GM23338 (cell line): ENCODE results near the gene CCDC60. TPM values are rescaled to one million over a fixed set of nuclear protein-coding genes. Genes with fewer than 3 reads are reported as not detected.

ENCODE experiments used
- ATAC-seq: fragments of 200-7000 bp; cut with Tn5 transposase; 3 replicates; pipeline ENCODE4 v1.9.1; 2020
- DNase-seq: peaks from one replicate; pipeline ENCODE4 v3.0.0-alpha.2; 2015; ENCODE audit warnings: low spot score
- H2AFZ ChIP-seq: fragments of 200-600 bp; sonication (generic); 2 replicates; pipeline ENCODE4 v1.8.0; 2016; ENCODE audit warnings: antibody characterized with exemption, mild to moderate bottlenecking, moderate library complexity
- H3F3A ChIP-seq: fragments of 200-600 bp; sonication (generic); replicated peaks from 2 replicates; pipeline ENCODE4 v1.8.0; 2017; ENCODE audit warnings: antibody characterized with exemption, mixed run types, low read depth
- H3K27ac ChIP-seq: fragments of 200-600 bp; sonication (generic); 2 replicates; pipeline ENCODE4 v1.6.1; 2016; ENCODE audit warnings: low read depth
- H3K27me3 ChIP-seq: fragments of 200-600 bp; sonication (generic); 2 replicates; pipeline ENCODE4 v1.8.0; 2016; ENCODE audit warnings: mild to moderate bottlenecking, mixed run types, moderate library complexity; ENCODE audit not compliant: insufficient read depth
- H3K36me3 ChIP-seq: fragments of 200-600 bp; sonication (generic); 2 replicates; pipeline ENCODE4 v1.8.0; 2016; ENCODE audit warnings: mild to moderate bottlenecking; ENCODE audit not compliant: insufficient read depth
- H3K4me1 ChIP-seq: fragments of 200-600 bp; sonication (generic); 2 replicates; pipeline ENCODE4 v1.8.0; 2016; ENCODE audit warnings: mild to moderate bottlenecking, moderate library complexity; ENCODE audit not compliant: insufficient read depth
- H3K4me2 ChIP-seq: fragments of 200-600 bp; sonication (generic); 2 replicates; pipeline ENCODE4 v1.7.1; 2017; ENCODE audit warnings: mixed run types
- H3K4me3 ChIP-seq: fragments of 200-600 bp; sonication (generic); 2 replicates; pipeline ENCODE4 v1.6.1; 2016; ENCODE audit warnings: mixed run types
- H3K79me2 ChIP-seq: fragments of 200-600 bp; sonication (generic); replicated peaks from 2 replicates; pipeline ENCODE4 v1.8.0; 2017; ENCODE audit warnings: mild to moderate bottlenecking; ENCODE audit not compliant: insufficient read depth
- H3K9me2 ChIP-seq: fragments of 200-600 bp; sonication (generic); 2 replicates; pipeline ENCODE4 v1.8.0; 2017; ENCODE audit not compliant: insufficient read depth
- H4K20me1 ChIP-seq: fragments of 200-600 bp; sonication (generic); replicated peaks from 2 replicates; pipeline ENCODE4 v1.8.0; 2017; ENCODE audit warnings: mild to moderate bottlenecking; ENCODE audit not compliant: insufficient read depth
- H3K27ac Mint-ChIP-seq: 2 replicates; pipeline ENCODE4 v1.8.0; 2020; ENCODE audit warnings: inconsistent platforms, mild to moderate bottlenecking, moderate library complexity, mixed read lengths
- H3K27me3 Mint-ChIP-seq: 3 replicates; pipeline ENCODE4 v1.8.0; 2022; ENCODE audit warnings: low read depth, mild to moderate bottlenecking, moderate library complexity, mixed read lengths, inconsistent platforms; ENCODE audit not compliant: insufficient read depth, poor library complexity
- H3K36me3 Mint-ChIP-seq: 3 replicates; pipeline ENCODE4 v1.8.0; 2021; ENCODE audit warnings: low read depth, mild to moderate bottlenecking, inconsistent platforms, moderate library complexity, mixed read lengths
- H3K4me1 Mint-ChIP-seq: 3 replicates; pipeline ENCODE4 v1.8.0; 2020; ENCODE audit warnings: mild to moderate bottlenecking, inconsistent platforms, mixed read lengths
- H3K4me3 Mint-ChIP-seq: 3 replicates; pipeline ENCODE4 v1.8.0; 2021; ENCODE audit warnings: moderate library complexity, mild to moderate bottlenecking, inconsistent platforms, mixed read lengths
- H3K9me3 Mint-ChIP-seq: 3 replicates; pipeline ENCODE4 v1.8.0; 2020; ENCODE audit warnings: moderate library complexity, mild to moderate bottlenecking, inconsistent platforms, mixed read lengths
- CREB1 ChIP-seq: fragments of 250-450 bp; sonication (Bioruptor Pico); IDR thresholded peaks from 2 replicates; pipeline ENCODE4 v1.5.0; 2020; ENCODE audit warnings: low read depth, mild to moderate bottlenecking, moderate library complexity
- EZH2 ChIP-seq: fragments of 200-600 bp; sonication (generic); IDR thresholded peaks from one replicate; pipeline ENCODE4 v1.8.0; 2017; ENCODE audit warnings: antibody characterized with exemption, mild to moderate bottlenecking, low read depth; ENCODE audit not compliant: unreplicated experiment
- EZH2phosphoT487 ChIP-seq: fragments of 200-600 bp; sonication (generic); IDR thresholded peaks from one replicate; pipeline ENCODE4 v1.8.1; 2018; ENCODE audit warnings: antibody characterized with exemption; ENCODE audit not compliant: unreplicated experiment
- JUNB ChIP-seq: IDR thresholded peaks from one replicate; pipeline ENCODE4 v1.6.1; 2016; ENCODE audit warnings: antibody characterized with exemption; ENCODE audit not compliant: unreplicated experiment
- NANOG ChIP-seq: IDR thresholded peaks from 2 replicates; pipeline ENCODE4 v1.6.1; 2016; ENCODE audit warnings: antibody characterized with exemption, borderline replicate concordance
- POLR2AphosphoS5 ChIP-seq: IDR thresholded peaks from 2 replicates; pipeline ENCODE4 v1.6.1; 2016; ENCODE audit warnings: antibody characterized with exemption, low read depth
- STAT1 ChIP-seq: IDR thresholded peaks from one replicate; pipeline ENCODE4 v1.6.1; 2016; ENCODE audit warnings: antibody characterized with exemption; ENCODE audit not compliant: unreplicated experiment
- ZNF114 ChIP-seq: fragments of 250-450 bp; sonication (Bioruptor Pico); IDR thresholded peaks from 2 replicates; pipeline ENCODE4 v1.5.0; 2020; ENCODE audit warnings: mild to moderate bottlenecking, moderate library complexity
- ZNF331 ChIP-seq: fragments of 250-450 bp; sonication (Bioruptor Pico); IDR thresholded peaks from 2 replicates; pipeline ENCODE4 v1.5.0; 2020; ENCODE audit warnings: low read depth, mild to moderate bottlenecking, moderate library complexity
- polyA plus RNA-seq: library from polyadenylated mRNA; unstranded; fragments of >200 nt; fragmentation: Nextera tagmentation; extraction: Ambion mirVana; gene quantifications from 2 replicates; pipeline ENCODE4 v1.2.1, GENCODE V29; 2016
- total RNA-seq: library from RNA; depleted of rRNA; stranded (reverse); fragments of >200 nt; shearing (Covaris generic); gene quantifications from 2 replicates; pipeline ENCODE4 v1.2.3, GENCODE V29; 2014
- TF ChIP-seq, protein P1 (sequence below): IDR thresholded peaks from one replicate; pipeline ENCODE4 v1.6.1; 2018; ENCODE audit warnings: antibody characterized with exemption; ENCODE audit not compliant: unreplicated experiment
- TF ChIP-seq, protein P2 (sequence below): fragments of 250-450 bp; sonication (Bioruptor Pico); IDR thresholded peaks from 2 replicates; pipeline ENCODE4 v1.5.0; 2020; ENCODE audit warnings: mild to moderate bottlenecking, moderate library complexity
- TF ChIP-seq, protein P3 (sequence below), 2 experiments: fragments of 200-600 bp in 1 of 2; sonication (generic) in 1 of 2; conservative IDR thresholded peaks; 2 replicates each; pipeline versions ENCODE4 v1.5.1 to v1.6.1; 2016 to 2017; ENCODE audit warnings: antibody characterized with exemption in 2 of 2, low read depth in 2 of 2, mild to moderate bottlenecking in 2 of 2, moderate library complexity in 1 of 2
- TF ChIP-seq, protein P4 (sequence below): IDR thresholded peaks from 2 replicates; pipeline ENCODE4 v1.6.1; 2016; ENCODE audit warnings: antibody characterized with exemption

Gene CCDC60
- total and polyA plus RNA-seq, 2 experiments from 2014 or later = 0.53 TPM; not detected in 1

DNA sequence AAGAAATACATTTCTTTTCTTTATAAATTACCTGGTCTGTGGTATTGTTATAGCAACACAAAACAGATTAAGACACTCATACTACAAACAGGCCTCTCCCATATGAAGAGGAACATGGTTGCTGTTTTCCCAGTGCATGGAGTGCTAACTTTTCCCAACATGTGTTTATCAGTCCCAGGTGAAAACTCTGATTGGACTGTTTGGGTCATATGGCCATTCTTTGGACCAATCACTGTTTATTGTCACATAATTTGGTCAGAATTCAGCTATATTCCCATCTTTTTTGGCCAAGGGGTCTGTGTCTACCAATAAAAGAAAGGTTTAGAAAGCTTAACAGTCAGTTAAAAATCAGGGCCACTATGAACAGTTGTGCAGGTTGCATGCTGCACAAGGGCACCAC lies 35.4 kb upstream of the CCDC60 start:
- Mint-ChIP-seq H3K9me3 (no peaks in the 10 kb centered on the region), H3K4me3 (no peak overlapping the region), H3K27me3 (peaks cover 8% of the 10 kb centered on the region), H3K4me1 (peaks cover 5% of the 10 kb centered on the region; the same call in 2 of the 3 replicates), H3K27ac (no peak overlapping the region), H3K36me3 (no peaks in the 10 kb centered on the region)
- no peak overlapping the region for H3K4me3 ChIP-seq
- no peaks in the 10 kb centered on the region for H3K27me3 ChIP-seq
- DNase-seq = no peak
- no peaks in the 10 kb centered on the region for H3F3A ChIP-seq
- TF ChIP-seq, protein P1, sequence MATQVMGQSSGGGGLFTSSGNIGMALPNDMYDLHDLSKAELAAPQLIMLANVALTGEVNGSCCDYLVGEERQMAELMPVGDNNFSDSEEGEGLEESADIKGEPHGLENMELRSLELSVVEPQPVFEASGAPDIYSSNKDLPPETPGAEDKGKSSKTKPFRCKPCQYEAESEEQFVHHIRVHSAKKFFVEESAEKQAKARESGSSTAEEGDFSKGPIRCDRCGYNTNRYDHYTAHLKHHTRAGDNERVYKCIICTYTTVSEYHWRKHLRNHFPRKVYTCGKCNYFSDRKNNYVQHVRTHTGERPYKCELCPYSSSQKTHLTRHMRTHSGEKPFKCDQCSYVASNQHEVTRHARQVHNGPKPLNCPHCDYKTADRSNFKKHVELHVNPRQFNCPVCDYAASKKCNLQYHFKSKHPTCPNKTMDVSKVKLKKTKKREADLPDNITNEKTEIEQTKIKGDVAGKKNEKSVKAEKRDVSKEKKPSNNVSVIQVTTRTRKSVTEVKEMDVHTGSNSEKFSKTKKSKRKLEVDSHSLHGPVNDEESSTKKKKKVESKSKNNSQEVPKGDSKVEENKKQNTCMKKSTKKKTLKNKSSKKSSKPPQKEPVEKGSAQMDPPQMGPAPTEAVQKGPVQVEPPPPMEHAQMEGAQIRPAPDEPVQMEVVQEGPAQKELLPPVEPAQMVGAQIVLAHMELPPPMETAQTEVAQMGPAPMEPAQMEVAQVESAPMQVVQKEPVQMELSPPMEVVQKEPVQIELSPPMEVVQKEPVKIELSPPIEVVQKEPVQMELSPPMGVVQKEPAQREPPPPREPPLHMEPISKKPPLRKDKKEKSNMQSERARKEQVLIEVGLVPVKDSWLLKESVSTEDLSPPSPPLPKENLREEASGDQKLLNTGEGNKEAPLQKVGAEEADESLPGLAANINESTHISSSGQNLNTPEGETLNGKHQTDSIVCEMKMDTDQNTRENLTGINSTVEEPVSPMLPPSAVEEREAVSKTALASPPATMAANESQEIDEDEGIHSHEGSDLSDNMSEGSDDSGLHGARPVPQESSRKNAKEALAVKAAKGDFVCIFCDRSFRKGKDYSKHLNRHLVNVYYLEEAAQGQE = no peak
- TF ChIP-seq, protein P2, sequence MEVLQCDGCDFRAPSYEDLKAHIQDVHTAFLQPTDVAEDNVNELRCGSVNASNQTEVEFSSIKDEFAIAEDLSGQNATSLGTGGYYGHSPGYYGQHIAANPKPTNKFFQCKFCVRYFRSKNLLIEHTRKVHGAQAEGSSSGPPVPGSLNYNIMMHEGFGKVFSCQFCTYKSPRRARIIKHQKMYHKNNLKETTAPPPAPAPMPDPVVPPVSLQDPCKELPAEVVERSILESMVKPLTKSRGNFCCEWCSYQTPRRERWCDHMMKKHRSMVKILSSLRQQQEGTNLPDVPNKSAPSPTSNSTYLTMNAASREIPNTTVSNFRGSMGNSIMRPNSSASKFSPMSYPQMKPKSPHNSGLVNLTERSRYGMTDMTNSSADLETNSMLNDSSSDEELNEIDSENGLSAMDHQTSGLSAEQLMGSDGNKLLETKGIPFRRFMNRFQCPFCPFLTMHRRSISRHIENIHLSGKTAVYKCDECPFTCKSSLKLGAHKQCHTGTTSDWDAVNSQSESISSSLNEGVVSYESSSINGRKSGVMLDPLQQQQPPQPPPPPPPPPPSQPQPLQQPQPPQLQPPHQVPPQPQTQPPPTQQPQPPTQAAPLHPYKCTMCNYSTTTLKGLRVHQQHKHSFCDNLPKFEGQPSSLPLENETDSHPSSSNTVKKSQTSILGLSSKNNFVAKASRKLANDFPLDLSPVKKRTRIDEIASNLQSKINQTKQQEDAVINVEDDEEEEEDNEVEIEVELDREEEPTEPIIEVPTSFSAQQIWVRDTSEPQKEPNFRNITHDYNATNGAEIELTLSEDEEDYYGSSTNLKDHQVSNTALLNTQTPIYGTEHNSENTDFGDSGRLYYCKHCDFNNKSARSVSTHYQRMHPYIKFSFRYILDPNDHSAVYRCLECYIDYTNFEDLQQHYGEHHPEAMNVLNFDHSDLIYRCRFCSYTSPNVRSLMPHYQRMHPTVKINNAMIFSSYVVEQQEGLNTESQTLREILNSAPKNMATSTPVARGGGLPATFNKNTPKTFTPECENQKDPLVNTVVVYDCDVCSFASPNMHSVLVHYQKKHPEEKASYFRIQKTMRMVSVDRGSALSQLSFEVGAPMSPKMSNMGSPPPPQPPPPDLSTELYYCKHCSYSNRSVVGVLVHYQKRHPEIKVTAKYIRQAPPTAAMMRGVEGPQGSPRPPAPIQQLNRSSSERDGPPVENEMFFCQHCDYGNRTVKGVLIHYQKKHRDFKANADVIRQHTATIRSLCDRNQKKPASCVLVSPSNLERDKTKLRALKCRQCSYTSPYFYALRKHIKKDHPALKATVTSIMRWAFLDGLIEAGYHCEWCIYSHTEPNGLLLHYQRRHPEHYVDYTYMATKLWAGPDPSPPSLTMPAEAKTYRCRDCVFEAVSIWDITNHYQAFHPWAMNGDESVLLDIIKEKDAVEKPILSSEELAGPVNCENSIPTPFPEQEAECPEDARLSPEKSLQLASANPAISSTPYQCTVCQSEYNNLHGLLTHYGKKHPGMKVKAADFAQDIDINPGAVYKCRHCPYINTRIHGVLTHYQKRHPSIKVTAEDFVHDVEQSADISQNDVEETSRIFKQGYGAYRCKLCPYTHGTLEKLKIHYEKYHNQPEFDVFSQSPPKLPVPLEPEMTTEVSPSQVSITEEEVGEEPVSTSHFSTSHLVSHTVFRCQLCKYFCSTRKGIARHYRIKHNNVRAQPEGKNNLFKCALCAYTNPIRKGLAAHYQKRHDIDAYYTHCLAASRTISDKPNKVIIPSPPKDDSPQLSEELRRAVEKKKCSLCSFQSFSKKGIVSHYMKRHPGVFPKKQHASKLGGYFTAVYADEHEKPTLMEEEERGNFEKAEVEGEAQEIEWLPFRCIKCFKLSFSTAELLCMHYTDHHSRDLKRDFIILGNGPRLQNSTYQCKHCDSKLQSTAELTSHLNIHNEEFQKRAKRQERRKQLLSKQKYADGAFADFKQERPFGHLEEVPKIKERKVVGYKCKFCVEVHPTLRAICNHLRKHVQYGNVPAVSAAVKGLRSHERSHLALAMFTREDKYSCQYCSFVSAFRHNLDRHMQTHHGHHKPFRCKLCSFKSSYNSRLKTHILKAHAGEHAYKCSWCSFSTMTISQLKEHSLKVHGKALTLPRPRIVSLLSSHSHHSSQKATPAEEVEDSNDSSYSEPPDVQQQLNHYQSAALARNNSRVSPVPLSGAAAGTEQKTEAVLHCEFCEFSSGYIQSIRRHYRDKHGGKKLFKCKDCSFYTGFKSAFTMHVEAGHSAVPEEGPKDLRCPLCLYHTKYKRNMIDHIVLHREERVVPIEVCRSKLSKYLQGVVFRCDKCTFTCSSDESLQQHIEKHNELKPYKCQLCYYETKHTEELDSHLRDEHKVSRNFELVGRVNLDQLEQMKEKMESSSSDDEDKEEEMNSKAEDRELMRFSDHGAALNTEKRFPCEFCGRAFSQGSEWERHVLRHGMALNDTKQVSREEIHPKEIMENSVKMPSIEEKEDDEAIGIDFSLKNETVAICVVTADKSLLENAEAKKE (CRISPR knock-in tag) = no peak
- TF ChIP-seq ZNF114 (CRISPR knock-in tag) (no peak), POLR2AphosphoS5 (no peak), NANOG (no peak), JUNB (no peak), ZNF331 (CRISPR knock-in tag) (no peak), STAT1 (no peak), CREB1 (CRISPR knock-in tag) (no peak), EZH2phosphoT487 (no peak), EZH2 (no peak)
- TF ChIP-seq, protein P3, sequence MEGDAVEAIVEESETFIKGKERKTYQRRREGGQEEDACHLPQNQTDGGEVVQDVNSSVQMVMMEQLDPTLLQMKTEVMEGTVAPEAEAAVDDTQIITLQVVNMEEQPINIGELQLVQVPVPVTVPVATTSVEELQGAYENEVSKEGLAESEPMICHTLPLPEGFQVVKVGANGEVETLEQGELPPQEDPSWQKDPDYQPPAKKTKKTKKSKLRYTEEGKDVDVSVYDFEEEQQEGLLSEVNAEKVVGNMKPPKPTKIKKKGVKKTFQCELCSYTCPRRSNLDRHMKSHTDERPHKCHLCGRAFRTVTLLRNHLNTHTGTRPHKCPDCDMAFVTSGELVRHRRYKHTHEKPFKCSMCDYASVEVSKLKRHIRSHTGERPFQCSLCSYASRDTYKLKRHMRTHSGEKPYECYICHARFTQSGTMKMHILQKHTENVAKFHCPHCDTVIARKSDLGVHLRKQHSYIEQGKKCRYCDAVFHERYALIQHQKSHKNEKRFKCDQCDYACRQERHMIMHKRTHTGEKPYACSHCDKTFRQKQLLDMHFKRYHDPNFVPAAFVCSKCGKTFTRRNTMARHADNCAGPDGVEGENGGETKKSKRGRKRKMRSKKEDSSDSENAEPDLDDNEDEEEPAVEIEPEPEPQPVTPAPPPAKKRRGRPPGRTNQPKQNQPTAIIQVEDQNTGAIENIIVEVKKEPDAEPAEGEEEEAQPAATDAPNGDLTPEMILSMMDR (conservative IDR thresholded peaks at IDR 0.05; ENCODE audit: low read depth in 2 of 2) = no peak
- TF ChIP-seq, protein P4, sequence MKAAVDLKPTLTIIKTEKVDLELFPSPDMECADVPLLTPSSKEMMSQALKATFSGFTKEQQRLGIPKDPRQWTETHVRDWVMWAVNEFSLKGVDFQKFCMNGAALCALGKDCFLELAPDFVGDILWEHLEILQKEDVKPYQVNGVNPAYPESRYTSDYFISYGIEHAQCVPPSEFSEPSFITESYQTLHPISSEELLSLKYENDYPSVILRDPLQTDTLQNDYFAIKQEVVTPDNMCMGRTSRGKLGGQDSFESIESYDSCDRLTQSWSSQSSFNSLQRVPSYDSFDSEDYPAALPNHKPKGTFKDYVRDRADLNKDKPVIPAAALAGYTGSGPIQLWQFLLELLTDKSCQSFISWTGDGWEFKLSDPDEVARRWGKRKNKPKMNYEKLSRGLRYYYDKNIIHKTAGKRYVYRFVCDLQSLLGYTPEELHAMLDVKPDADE = no peak
- no peaks in the 10 kb centered on the region for H4K20me1 ChIP-seq
- ATAC-seq = no peak
- H3K79me2 ChIP-seq = no peaks in the 10 kb centered on the region
- H2AFZ ChIP-seq = no peak overlapping the region
- no peak overlapping the region for H3K27ac ChIP-seq
- no peaks in the 10 kb centered on the region for H3K36me3 ChIP-seq
- no peaks in the 10 kb centered on the region for H3K9me2 ChIP-seq
- no peak overlapping the region for H3K4me2 ChIP-seq
- H3K4me1 ChIP-seq = no peaks in the 10 kb centered on the region; the same call in 1 of the 2 replicates
